ENCODE data around the gene PEPD. TPM values are rescaled to one million over a fixed set of nuclear protein-coding genes. Genes with fewer than 3 reads are reported as not detected.
A peak's percentile ranks its signal among the peaks of the same experiment; 100 is the strongest.

PEPD gene
- total and polyA plus RNA-seq, 3 experiments from 2014 or later, result 47.9 to 109 (median 49.0) TPM

DNA sequence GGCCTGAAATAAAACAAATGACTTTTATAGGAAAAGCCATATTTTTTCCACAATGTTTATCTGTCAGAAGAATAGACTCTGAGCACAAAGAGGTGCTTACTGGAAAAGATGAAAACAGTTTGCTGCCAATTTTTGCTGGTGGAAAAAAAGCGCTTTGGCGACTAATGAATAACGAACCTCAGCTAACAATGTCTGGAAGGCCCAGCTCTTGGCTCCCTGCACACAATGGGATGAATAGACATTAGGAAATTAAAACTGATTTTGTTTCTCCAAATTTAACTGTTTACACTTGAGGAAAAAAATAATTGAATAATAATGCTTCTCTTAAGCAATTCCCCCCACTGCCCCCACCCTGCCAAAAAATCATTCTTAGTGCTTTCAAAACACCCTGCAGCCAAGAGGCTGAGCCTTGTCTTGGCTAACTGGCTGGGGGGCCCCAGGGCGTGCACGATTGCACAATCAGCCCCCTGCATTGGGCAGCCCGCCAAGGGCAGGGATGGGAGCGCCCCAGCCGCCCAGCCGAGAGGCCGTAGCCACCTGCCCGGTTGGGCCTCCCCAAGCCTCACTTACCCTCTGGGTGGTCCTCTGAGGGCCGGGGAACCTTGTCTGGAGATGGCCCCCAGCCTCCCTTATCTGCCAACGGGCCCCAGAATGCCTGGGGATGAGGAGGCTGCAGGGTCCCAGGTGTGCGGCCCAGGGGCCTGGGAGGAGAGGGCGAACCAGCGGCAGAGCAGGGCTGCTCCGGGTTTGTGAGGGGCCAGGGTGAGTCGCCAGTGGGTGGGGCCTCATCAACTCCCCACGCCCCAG is 131.3 kb downstream of the PEPD start:
- Histone ChIP-seq H3K9me3 (ENCODE audit: low read length) (no peaks in the 10 kb centered on the region), H3K4me3 (ENCODE audit: low read length) (no peak overlapping the region), H3K27me3 (ENCODE audit: insufficient read depth, low read length, poor library complexity, severe bottlenecking) (no peaks in the 10 kb centered on the region), H3K36me3 (ENCODE audit: insufficient read depth, low read length) (no peaks in the 10 kb centered on the region), H3K4me1 (ENCODE audit: insufficient read depth, low read length) (no peaks in the 10 kb centered on the region), H3K27ac (ENCODE audit: low read depth, low read length) (no peak overlapping the region)
- Mint-ChIP-seq H3K4me3 (no peak overlapping the region), H3K27ac (no peak overlapping the region), H3K36me3 (peaks cover 0 to 21% (median under 1%) of the 10 kb centered on the region in 3 donors), H3K9me3 (no peaks in the 10 kb centered on the region), H3K27me3 (no peaks in the 10 kb centered on the region), H3K4me1 (peaks cover 0 to 5% (median 2%) of the 10 kb centered on the region in 3 donors)
- ChIA-PET POLR2A (no interaction called here), CTCF (interaction anchor here (1.7 kb wide), 1 partner anchor 26 kb away, joined by 4 read pairs; no protein-coding TSS in a partner anchor)
- peak in 1 of 5 donors; percentile 38 for DNase-seq

DNA sequence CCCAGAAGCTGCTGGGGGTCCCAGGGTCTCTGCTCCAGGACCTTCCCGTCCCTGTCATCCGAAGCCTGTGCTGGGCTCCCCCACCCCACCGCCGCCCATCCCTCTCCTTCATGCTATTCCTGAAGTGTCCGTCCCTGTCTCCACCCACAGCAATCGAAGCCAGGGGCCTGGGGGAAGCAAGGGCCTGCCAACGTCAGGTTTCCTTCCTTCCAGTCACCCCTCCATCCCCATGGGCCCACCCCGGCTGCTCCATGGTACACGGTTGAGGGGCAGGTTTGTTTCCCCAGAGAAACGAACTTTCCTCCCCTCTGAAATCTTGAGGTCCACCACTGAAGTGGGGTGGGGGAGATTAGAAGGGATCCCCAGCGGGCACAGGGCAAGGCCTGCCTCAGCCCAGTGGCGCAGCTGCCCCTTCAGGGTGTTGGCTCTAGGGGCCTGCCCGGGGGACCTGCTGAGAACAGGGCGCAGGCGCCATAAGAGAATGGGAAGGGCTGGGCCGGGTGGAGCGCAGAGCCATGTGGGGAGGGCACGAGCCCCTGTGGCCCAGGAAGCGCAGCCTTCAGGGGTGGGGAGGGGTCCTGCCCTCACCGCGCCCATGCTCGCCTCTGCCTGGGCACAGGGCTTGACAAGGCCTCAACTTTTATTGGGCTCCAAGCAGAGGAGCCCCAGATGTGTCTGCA is 132.0 kb downstream of the PEPD start:
- no peak overlapping the region for H3K4me3 Mint-ChIP-seq
- POLR2A ChIA-PET, result no interaction called here

GRCh38 chr19:33388725-33389420 is 132.7 kb downstream of the PEPD start:
- Mint-ChIP-seq H3K27ac (no peak overlapping the region), H3K4me1 (peaks cover 8 to 12% (median 10%) of the 10 kb centered on the region in 3 donors), H3K9me3 (no peaks in the 10 kb centered on the region), H3K4me3 (no peak overlapping the region), H3K27me3 (no peaks in the 10 kb centered on the region), H3K36me3 (peaks cover 0 to 27% (median 3%) of the 10 kb centered on the region in 3 donors)
- H3K4me3 ChIP-seq (ENCODE audit: low read length), result no peak overlapping the region
- no peak overlapping the region for H3K27ac ChIP-seq (ENCODE audit: low read depth, low read length)
- POLR2A ChIA-PET, result interaction anchor here (0.5 kb wide), 1 partner anchor 70 kb away, joined by 5 read pairs; no protein-coding TSS in a partner anchor
- no peaks in the 10 kb centered on the region for H3K9me3 ChIP-seq (ENCODE audit: low read length)
- no peaks in the 10 kb centered on the region for H3K4me1 ChIP-seq (ENCODE audit: insufficient read depth, low read length)
- CTCF ChIA-PET, result interaction anchor here (0.7 to 1.3 kb wide), 2 partner anchors 15 to 18 kb away, joined by 3 read pairs; no protein-coding TSS in a partner anchor
- peak in 1 of 5 donors; percentile 38 for DNase-seq
- H3K27me3 ChIP-seq (ENCODE audit: insufficient read depth, low read length, poor library complexity, severe bottlenecking), result no peaks in the 10 kb centered on the region
- H3K36me3 ChIP-seq (ENCODE audit: insufficient read depth, low read length), result no peaks in the 10 kb centered on the region

More for the DNA sequence above, 132.0 kb downstream of the PEPD start:
- Mint-ChIP-seq H3K4me1 (peaks cover 4 to 7% (median 5%) of the 10 kb centered on the region in 3 donors), H3K36me3 (peaks cover 0 to 23% (median 3%) of the 10 kb centered on the region in 3 donors), H3K27me3 (no peaks in the 10 kb centered on the region), H3K27ac (peak overlapping the region in 1 of 8 donors; percentile 64), H3K9me3 (no peaks in the 10 kb centered on the region)
- Histone ChIP-seq H3K36me3 (ENCODE audit: insufficient read depth, low read length) (no peaks in the 10 kb centered on the region), H3K27me3 (ENCODE audit: insufficient read depth, low read length, poor library complexity, severe bottlenecking) (no peaks in the 10 kb centered on the region), H3K4me3 (ENCODE audit: low read length) (no peak overlapping the region), H3K27ac (ENCODE audit: low read depth, low read length) (no peak overlapping the region), H3K9me3 (ENCODE audit: low read length) (no peaks in the 10 kb centered on the region), H3K4me1 (ENCODE audit: insufficient read depth, low read length) (no peaks in the 10 kb centered on the region)
- DNase-seq, result peak in 1 of 5 donors; percentile 38
- CTCF ChIA-PET, result no interaction called here

DNA sequence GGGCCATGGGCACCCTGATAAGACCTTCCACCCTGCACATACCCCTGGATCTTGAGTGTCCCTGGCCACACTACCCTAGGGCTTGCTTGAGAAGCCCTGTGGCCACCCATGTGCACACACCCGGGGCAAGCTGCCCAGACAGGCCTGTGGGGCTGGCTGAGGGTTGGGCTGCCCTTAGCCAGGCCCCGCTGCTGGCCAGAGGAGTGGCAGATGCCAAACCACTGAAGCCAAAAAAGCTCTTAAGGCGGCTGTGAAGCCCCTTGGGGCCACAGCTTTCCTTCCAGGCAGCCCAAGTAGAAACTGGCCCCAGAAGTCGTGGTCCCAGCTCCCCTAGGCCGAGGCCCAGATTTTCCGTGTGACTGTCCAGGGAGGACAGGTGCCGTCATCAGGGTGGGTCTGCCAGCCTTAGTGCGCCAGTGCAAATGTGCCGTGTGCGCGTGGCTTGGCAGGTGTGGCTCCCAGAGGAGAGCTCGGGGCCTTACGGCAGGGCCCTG is 133.3 kb downstream of the PEPD start:
- Mint-ChIP-seq H3K9me3 (no peaks in the 10 kb centered on the region), H3K4me1 (peaks cover 9 to 16% (median 11%) of the 10 kb centered on the region in 3 donors), H3K36me3 (peaks cover 0 to 29% (median 3%) of the 10 kb centered on the region in 3 donors), H3K27me3 (no peaks in the 10 kb centered on the region), H3K27ac (no peak overlapping the region), H3K4me3 (no peak overlapping the region)
- no peak overlapping the region for H3K27ac ChIP-seq (ENCODE audit: low read depth, low read length)
- DNase-seq, result no peak
- H3K27me3 ChIP-seq (ENCODE audit: insufficient read depth, low read length, poor library complexity, severe bottlenecking), result no peaks in the 10 kb centered on the region
- H3K4me3 ChIP-seq (ENCODE audit: low read length), result no peak overlapping the region
- H3K4me1 ChIP-seq (ENCODE audit: insufficient read depth, low read length), result no peaks in the 10 kb centered on the region
- no peaks in the 10 kb centered on the region for H3K36me3 ChIP-seq (ENCODE audit: insufficient read depth, low read length)
- no peaks in the 10 kb centered on the region for H3K9me3 ChIP-seq (ENCODE audit: low read length)
- POLR2A ChIA-PET, result no interaction called here
- CTCF ChIA-PET, result interaction anchor here (0.7 to 1.3 kb wide), 2 partner anchors 16 to 19 kb away, joined by 3 read pairs; no protein-coding TSS in a partner anchor

GRCh38 chr19:33387351-33388230 is 134.0 kb downstream of the PEPD start:
- Mint-ChIP-seq H3K36me3 (peaks cover 0 to 34% (median 3%) of the 10 kb centered on the region in 3 donors), H3K27ac (no peak overlapping the region), H3K4me3 (no peak overlapping the region), H3K27me3 (no peaks in the 10 kb centered on the region), H3K9me3 (no peaks in the 10 kb centered on the region), H3K4me1 (peaks cover 11 to 21% (median 13%) of the 10 kb centered on the region in 3 donors)
- no peaks in the 10 kb centered on the region for H3K4me1 ChIP-seq (ENCODE audit: insufficient read depth, low read length)
- CTCF ChIA-PET, result interaction anchor here (0.7 to 1.3 kb wide), 2 partner anchors 16 to 19 kb away, joined by 3 read pairs; no protein-coding TSS in a partner anchor
- POLR2A ChIA-PET, result no interaction called here
- no peaks in the 10 kb centered on the region for H3K9me3 ChIP-seq (ENCODE audit: low read length)
- no peaks in the 10 kb centered on the region for H3K36me3 ChIP-seq (ENCODE audit: insufficient read depth, low read length)
- no peaks in the 10 kb centered on the region for H3K27me3 ChIP-seq (ENCODE audit: insufficient read depth, low read length, poor library complexity, severe bottlenecking)
- peak in 1 of 5 donors; percentile 41 for DNase-seq
- H3K4me3 ChIP-seq (ENCODE audit: low read length), result no peak overlapping the region
- no peak overlapping the region for H3K27ac ChIP-seq (ENCODE audit: low read depth, low read length)

- peaks cover 0 to 43% (median 3%) of the 10 kb centered on the region in 3 donors for H3K36me3 Mint-ChIP-seq
- H3K27ac ChIP-seq (ENCODE audit: low read depth, low read length), result no peak overlapping the region
- ChIA-PET CTCF (no interaction called here), POLR2A (no interaction called here)
- H3K4me1 Mint-ChIP-seq, result peaks cover 11 to 31% (median 18%) of the 10 kb centered on the region in 3 donors
- no peak overlapping the region for H3K4me3 Mint-ChIP-seq
- H3K36me3 ChIP-seq (ENCODE audit: insufficient read depth, low read length), result no peaks in the 10 kb centered on the region
- DNase-seq, result no peak
- H3K27ac Mint-ChIP-seq, result no peak overlapping the region
- H3K4me1 ChIP-seq (ENCODE audit: insufficient read depth, low read length), result no peaks in the 10 kb centered on the region
- no peaks in the 10 kb centered on the region for H3K9me3 Mint-ChIP-seq
- H3K27me3 ChIP-seq (ENCODE audit: insufficient read depth, low read length, poor library complexity, severe bottlenecking), result no peaks in the 10 kb centered on the region
- no peaks in the 10 kb centered on the region for H3K9me3 ChIP-seq (ENCODE audit: low read length)
- no peaks in the 10 kb centered on the region for H3K27me3 Mint-ChIP-seq
- no peak overlapping the region for H3K4me3 ChIP-seq (ENCODE audit: low read length)
Measured at GRCh38 chr19:33386361-33386858, 135.2 kb downstream of the PEPD start.

- no peak overlapping the region for H3K4me3 ChIP-seq (ENCODE audit: low read length)
- H3K9me3 ChIP-seq (ENCODE audit: low read length), result no peaks in the 10 kb centered on the region
- no peak for DNase-seq
- H3K27me3 Mint-ChIP-seq, result no peaks in the 10 kb centered on the region
- no peaks in the 10 kb centered on the region for H3K9me3 Mint-ChIP-seq
- no peaks in the 10 kb centered on the region for H3K36me3 ChIP-seq (ENCODE audit: insufficient read depth, low read length)
- H3K4me1 ChIP-seq (ENCODE audit: insufficient read depth, low read length), result no peaks in the 10 kb centered on the region
- ChIA-PET CTCF (no interaction called here), POLR2A (no interaction called here)
- peak overlapping the region in 1 of 8 donors; percentile 29 for H3K27ac Mint-ChIP-seq
- peaks cover 0 to 47% (median 3%) of the 10 kb centered on the region in 3 donors for H3K36me3 Mint-ChIP-seq
- H3K4me1 Mint-ChIP-seq, result peaks cover 14 to 34% (median 21%) of the 10 kb centered on the region in 3 donors
- H3K27ac ChIP-seq (ENCODE audit: low read depth, low read length), result no peak overlapping the region
- no peaks in the 10 kb centered on the region for H3K27me3 ChIP-seq (ENCODE audit: insufficient read depth, low read length, poor library complexity, severe bottlenecking)
- no peak overlapping the region for H3K4me3 Mint-ChIP-seq
Measured at GRCh38 chr19:33385956-33386355, 135.6 kb downstream of the PEPD start.
